ENCODE measurements around the gene WDR1. TPM values are rescaled to one million over a fixed set of nuclear protein-coding genes. Genes with fewer than 3 reads are reported as not detected.

Gene WDR1
- total RNA-seq, 1 experiment from 2014 or later = 227 TPM

DNA sequence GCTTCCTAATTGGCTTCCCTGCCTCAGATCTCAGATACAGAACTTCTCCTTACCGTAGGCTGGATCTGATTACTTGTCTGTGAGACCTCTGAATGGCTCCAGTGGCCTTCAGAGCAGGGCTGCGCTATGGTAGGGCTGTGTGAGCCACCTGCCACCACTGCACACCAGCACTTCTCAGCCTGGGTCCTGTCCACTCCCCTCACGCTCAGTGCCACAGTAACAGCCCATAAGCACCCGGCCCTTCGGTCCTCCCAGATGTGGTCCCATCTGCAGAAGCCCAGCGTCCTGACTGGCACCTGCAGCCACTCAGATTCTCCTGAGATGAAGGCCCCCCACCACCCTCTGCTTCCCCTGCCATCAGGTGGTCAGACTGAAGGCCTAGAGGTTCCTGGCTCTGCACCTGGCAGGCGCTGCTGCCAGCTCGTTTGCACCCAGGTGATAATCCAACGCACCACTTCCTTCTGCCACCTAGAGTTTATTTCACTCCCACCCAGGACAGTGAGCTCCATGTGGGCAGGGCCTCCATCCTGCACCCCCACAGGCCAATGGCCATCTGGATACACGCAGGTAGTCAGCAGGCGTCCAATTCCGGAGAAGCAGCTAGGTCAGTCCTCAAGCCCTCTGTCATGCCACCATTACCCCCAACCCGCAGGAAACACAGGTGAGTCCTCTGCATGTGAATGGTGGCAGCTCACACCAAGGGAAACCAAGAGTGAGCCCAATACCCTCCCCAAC, 5.4 kb downstream of the WDR1 start:
- intact Hi-C loops (cut with micrococcal nuclease; ENCODE audit: unreplicated experiment) = no loop called here
- Histone ChIP-seq H3K9me3 (ENCODE audit: low read depth, low read length, poor library complexity, severe bottlenecking) (no peaks in the 10 kb centered on the region), H3K27ac (ENCODE audit: low read depth, low read length, poor library complexity, severe bottlenecking) (no peak overlapping the region), H3K36me3 (ENCODE audit: insufficient read depth, low read length, poor library complexity, severe bottlenecking) (peaks cover 47% of the 10 kb centered on the region), H3K27me3 (replicated peaks; ENCODE audit: insufficient read depth, low read depth, low read length, poor library complexity) (no peaks in the 10 kb centered on the region), H3K4me1 (ENCODE audit: insufficient read depth, low read length, poor library complexity, severe bottlenecking) (peaks cover 8% of the 10 kb centered on the region), H3K4me3 (ENCODE audit: low read depth, low read length, poor library complexity, severe bottlenecking) (no peak overlapping the region)
- DNase-seq (ENCODE audit: low spot score) = no peak
- no TSS peak for BruUV-seq (replicated peaks)
- no peak for TF ChIP-seq EZH2 (IDR thresholded peaks at IDR 0.05; ENCODE audit: borderline replicate concordance, low read depth, low read length, poor library complexity, severe bottlenecking)
- TF ChIP-seq, protein P1, sequence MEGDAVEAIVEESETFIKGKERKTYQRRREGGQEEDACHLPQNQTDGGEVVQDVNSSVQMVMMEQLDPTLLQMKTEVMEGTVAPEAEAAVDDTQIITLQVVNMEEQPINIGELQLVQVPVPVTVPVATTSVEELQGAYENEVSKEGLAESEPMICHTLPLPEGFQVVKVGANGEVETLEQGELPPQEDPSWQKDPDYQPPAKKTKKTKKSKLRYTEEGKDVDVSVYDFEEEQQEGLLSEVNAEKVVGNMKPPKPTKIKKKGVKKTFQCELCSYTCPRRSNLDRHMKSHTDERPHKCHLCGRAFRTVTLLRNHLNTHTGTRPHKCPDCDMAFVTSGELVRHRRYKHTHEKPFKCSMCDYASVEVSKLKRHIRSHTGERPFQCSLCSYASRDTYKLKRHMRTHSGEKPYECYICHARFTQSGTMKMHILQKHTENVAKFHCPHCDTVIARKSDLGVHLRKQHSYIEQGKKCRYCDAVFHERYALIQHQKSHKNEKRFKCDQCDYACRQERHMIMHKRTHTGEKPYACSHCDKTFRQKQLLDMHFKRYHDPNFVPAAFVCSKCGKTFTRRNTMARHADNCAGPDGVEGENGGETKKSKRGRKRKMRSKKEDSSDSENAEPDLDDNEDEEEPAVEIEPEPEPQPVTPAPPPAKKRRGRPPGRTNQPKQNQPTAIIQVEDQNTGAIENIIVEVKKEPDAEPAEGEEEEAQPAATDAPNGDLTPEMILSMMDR (conservative IDR thresholded peaks at IDR 0.05; ENCODE audit: low read depth, low read length) = no peak
- CTCF ChIA-PET = no interaction called here
- POLR2A ChIA-PET (ENCODE audit: low non-redundant PET) = interaction anchor here (0.6 kb wide), 1 partner anchor 12 kb away, joined by 3 read pairs; no protein-coding TSS in a partner anchor

DNA sequence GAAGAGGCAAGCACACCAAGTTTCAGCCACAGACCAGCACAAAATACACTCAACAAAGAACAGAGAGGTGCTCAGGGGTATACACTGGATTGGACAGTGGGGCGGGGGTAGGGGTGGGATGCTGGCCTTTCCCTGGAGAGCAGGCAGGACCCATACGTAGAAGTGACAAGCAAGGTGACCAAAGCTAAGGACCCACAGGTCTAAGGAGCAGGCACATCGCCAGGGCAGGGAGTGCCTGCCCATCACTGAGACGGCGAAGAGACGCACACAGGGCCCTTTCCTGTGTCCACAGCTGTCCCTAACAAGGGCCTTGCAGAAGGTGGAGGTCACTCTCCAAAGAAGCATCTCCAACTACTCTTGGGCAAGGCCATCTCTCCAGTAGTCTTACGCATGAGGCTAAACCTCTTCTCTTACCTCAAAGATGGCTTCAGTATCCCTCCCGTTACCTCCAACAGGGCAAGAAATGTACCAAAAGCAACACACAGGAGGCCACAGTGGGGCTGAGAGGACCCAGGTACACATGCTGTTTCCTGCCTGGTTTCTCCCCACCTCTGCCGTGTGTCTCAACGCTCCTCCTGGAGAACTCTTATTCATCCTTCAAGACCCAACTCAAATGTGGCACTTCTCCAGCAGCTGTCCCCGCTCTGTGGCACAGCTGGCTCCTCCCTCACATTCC, 6.5 kb downstream of the WDR1 start:
- Histone ChIP-seq H3K27ac (ENCODE audit: low read depth, low read length, poor library complexity, severe bottlenecking) (no peak overlapping the region), H3K4me1 (ENCODE audit: insufficient read depth, low read length, poor library complexity, severe bottlenecking) (no peaks in the 10 kb centered on the region), H3K9me3 (ENCODE audit: low read depth, low read length, poor library complexity, severe bottlenecking) (no peaks in the 10 kb centered on the region), H3K27me3 (replicated peaks; ENCODE audit: insufficient read depth, low read depth, low read length, poor library complexity) (no peaks in the 10 kb centered on the region), H3K36me3 (ENCODE audit: insufficient read depth, low read length, poor library complexity, severe bottlenecking) (peaks cover 43% of the 10 kb centered on the region), H3K4me3 (ENCODE audit: low read depth, low read length, poor library complexity, severe bottlenecking) (no peak overlapping the region)
- ChIA-PET POLR2A (ENCODE audit: low non-redundant PET) (no interaction called here), CTCF (no interaction called here)
- TF ChIP-seq EZH2 (IDR thresholded peaks at IDR 0.05; ENCODE audit: borderline replicate concordance, low read depth, low read length, poor library complexity, severe bottlenecking) = no peak
- TF ChIP-seq, protein P1 (conservative IDR thresholded peaks at IDR 0.05; ENCODE audit: low read depth, low read length) = no peak
- BruUV-seq (replicated peaks) = no TSS peak
- intact Hi-C loops (cut with micrococcal nuclease; ENCODE audit: unreplicated experiment) = no loop called here
- DNase-seq (ENCODE audit: low spot score) = no peak

DNA sequence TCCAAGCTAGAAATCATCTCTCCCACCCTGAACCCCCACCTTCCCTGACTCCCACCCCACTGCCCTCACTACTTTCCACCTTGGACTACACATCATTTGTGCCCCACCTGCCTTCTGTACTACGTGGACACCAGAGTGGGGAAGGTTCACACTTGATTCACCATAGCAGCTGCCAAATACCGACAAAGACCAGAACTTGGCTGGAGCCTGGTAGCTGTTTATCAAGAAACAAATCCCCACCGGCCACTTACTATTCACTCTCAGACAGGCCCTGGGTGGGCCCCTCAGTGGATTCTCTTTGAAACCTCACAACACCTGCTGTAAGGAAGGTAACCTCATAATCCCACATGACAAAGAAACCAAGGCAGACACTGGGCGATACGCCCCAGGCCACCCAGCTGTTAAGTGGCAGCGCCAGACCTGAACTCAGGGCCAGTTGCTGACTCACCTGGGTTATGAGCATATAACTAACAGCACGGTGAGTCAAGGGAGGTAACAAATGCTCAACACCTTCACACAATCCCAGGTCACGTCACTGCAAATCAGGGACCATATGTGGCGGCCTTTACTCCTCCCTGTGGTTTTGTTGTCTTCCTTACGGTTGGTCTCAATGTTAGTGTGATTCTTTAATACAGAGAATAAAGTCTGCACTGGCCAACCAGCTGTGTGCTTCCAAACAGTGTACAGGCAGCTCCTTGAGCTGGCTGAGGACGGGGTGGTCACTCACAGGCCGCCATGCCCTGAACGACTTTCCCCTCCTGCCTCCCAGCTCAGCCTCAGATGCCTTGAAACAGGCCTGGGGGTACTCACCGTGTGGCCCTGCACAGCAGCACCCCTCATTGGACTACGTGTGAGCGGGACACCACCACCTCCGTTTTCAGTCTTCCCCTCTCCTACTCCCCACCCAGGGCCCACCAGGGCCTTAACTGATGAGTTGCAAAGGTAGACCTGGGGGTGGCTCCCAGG, 7.5 kb downstream of the WDR1 start:
- Histone ChIP-seq H3K4me3 (ENCODE audit: low read depth, low read length, poor library complexity, severe bottlenecking) (no peak overlapping the region), H3K36me3 (ENCODE audit: insufficient read depth, low read length, poor library complexity, severe bottlenecking) (peaks cover 33% of the 10 kb centered on the region), H3K9me3 (ENCODE audit: low read depth, low read length, poor library complexity, severe bottlenecking) (no peaks in the 10 kb centered on the region), H3K4me1 (ENCODE audit: insufficient read depth, low read length, poor library complexity, severe bottlenecking) (no peaks in the 10 kb centered on the region), H3K27me3 (replicated peaks; ENCODE audit: insufficient read depth, low read depth, low read length, poor library complexity) (no peaks in the 10 kb centered on the region), H3K27ac (ENCODE audit: low read depth, low read length, poor library complexity, severe bottlenecking) (no peak overlapping the region)
- intact Hi-C loops (cut with micrococcal nuclease; ENCODE audit: unreplicated experiment) = no loop called here
- no peak for TF ChIP-seq EZH2 (IDR thresholded peaks at IDR 0.05; ENCODE audit: borderline replicate concordance, low read depth, low read length, poor library complexity, severe bottlenecking)
- TF ChIP-seq, protein P1 (conservative IDR thresholded peaks at IDR 0.05; ENCODE audit: low read depth, low read length) = no peak
- CTCF ChIA-PET = no interaction called here
- BruUV-seq (replicated peaks) = no TSS peak
- no peak for DNase-seq (ENCODE audit: low spot score)
- POLR2A ChIA-PET (ENCODE audit: low non-redundant PET) = no interaction called here
